PC-3 (cell line): Measurements from ENCODE around the gene PEA15. TPM values are rescaled to one million over a fixed set of nuclear protein-coding genes. Genes with fewer than 3 reads are reported as not detected.

Experiments used
- ATAC-seq: fragments of 200-7000 bp; cut with Tn5 transposase; 2 replicates; pipeline ENCODE4 v1.9.1; 2020; ENCODE audit warnings: mild to moderate bottlenecking, moderate library complexity
- BruUV-seq: library from RNA; stranded (reverse); fragments of 400-500 nt; replicated peaks from 2 replicates; lab custom pipeline; 2021; lab: Mats Ljungman, UMichigan
- CTCF ChIA-PET: fragments of 300-600 bp; sonication (Branson Sonifier 250); formaldehyde crosslinking; loops from one replicate; lab custom pipeline; 2022; ENCODE audit warnings: antibody characterized with exemption; lab: Charles Lee
- POLR2A ChIA-PET: fragments of 300-600 bp; sonication (Branson Sonifier 250); formaldehyde crosslinking; loops from one replicate; lab custom pipeline; 2022; ENCODE audit warnings: antibody characterized with exemption; ENCODE audit not compliant: unreplicated experiment; lab: Charles Lee
- DNase-seq: peaks from one replicate; pipeline ENCODE4 v3.0.0-alpha.2; 2015
- H2AFZ ChIP-seq: fragments of 300-600 bp; sonication (generic); 2 replicates; pipeline ENCODE4 v1.6.0; 2016; ENCODE audit warnings: antibody characterized with exemption, low read length
- H3F3A ChIP-seq: fragments of 300-600 bp; sonication (generic); one replicate; pipeline ENCODE4 v1.6.0; 2017; ENCODE audit warnings: antibody characterized with exemption, low read length, control low read depth, mild to moderate bottlenecking; ENCODE audit not compliant: unreplicated experiment
- H3K27ac ChIP-seq: fragments of 300-600 bp; sonication (generic); 2 replicates; pipeline ENCODE4 v1.5.1; 2016; ENCODE audit warnings: mild to moderate bottlenecking, low read length
- H3K27me3 ChIP-seq: fragments of 300-600 bp; sonication (generic); 2 replicates; pipeline ENCODE4 v1.6.1; 2016; ENCODE audit warnings: low read length, mixed read lengths
- H3K36me3 ChIP-seq: fragments of 300-600 bp; sonication (generic); 2 replicates; pipeline ENCODE4 v1.6.1; 2016; ENCODE audit warnings: low read depth, mixed run types, low read length, mixed read lengths
- H3K4me1 ChIP-seq: fragments of 300-600 bp; sonication (generic); 2 replicates; pipeline ENCODE4 v1.5.1; 2016; ENCODE audit warnings: low read length; ENCODE audit not compliant: insufficient read depth
- H3K4me2 ChIP-seq: fragments of 300-600 bp; sonication (generic); 2 replicates; pipeline ENCODE4 v1.6.0; 2016; ENCODE audit warnings: low read length
- H3K4me3 ChIP-seq: fragments of 300-600 bp; sonication (generic); 2 replicates; pipeline ENCODE4 v1.5.1; 2016; ENCODE audit warnings: mild to moderate bottlenecking, low read length, mixed read lengths
- H3K79me2 ChIP-seq: fragments of 300-600 bp; sonication (generic); 2 replicates; pipeline ENCODE4 v1.6.1; 2017; ENCODE audit warnings: low read length, mixed read lengths
- H3K9ac ChIP-seq: fragments of 300-600 bp; sonication (generic); 2 replicates; pipeline ENCODE4 v1.6.0; 2016; ENCODE audit warnings: mild to moderate bottlenecking, low read length
- H3K9me2 ChIP-seq: fragments of 300-600 bp; sonication (generic); replicated peaks from 2 replicates; pipeline ENCODE4 v1.6.1; 2016; ENCODE audit warnings: mixed run types, low read length, mixed read lengths
- H3K9me3 ChIP-seq: fragments of 300-600 bp; sonication (generic); 2 replicates; pipeline ENCODE4 v1.6.1; 2016; ENCODE audit warnings: low read length, mixed read lengths
- H4K20me1 ChIP-seq: fragments of 300-600 bp; sonication (generic); 2 replicates; pipeline ENCODE4 v1.6.1; 2016; ENCODE audit warnings: low read length, mixed read lengths
- EZH2 ChIP-seq: fragments of 300-600 bp; sonication (generic); IDR thresholded peaks from one replicate; pipeline ENCODE4 v1.6.1; 2017; ENCODE audit warnings: antibody characterized with exemption, mild to moderate bottlenecking, low read length; ENCODE audit not compliant: unreplicated experiment
- EZH2phosphoT487 ChIP-seq: fragments of 300-600 bp; sonication (generic); IDR thresholded peaks from 2 replicates; pipeline ENCODE4 v1.6.1; 2018; ENCODE audit warnings: mild to moderate bottlenecking, antibody characterized with exemption, low read length, borderline replicate concordance
- intact Hi-C: fragments of 100-400 bp; cut with micrococcal nuclease; formaldehyde crosslinking; loops from 2 replicates; pipeline ENCODE4 v1.9.0; 2023
- total RNA-seq: library from RNA; depleted of rRNA; stranded (reverse); fragments of >200 nt; gene quantifications from 2 replicates; pipeline ENCODE4 v1.2.3, GENCODE V29; 2014
- TF ChIP-seq, protein P1 (sequence below): fragments of 300-600 bp; sonication (generic); conservative IDR thresholded peaks from 2 replicates; pipeline ENCODE4 v1.5.1; 2017; ENCODE audit warnings: antibody characterized with exemption, low read depth, mild to moderate bottlenecking, low read length

The PEA15 gene
- total RNA-seq, 1 experiment from 2014 or later = 90.3 TPM

DNA sequence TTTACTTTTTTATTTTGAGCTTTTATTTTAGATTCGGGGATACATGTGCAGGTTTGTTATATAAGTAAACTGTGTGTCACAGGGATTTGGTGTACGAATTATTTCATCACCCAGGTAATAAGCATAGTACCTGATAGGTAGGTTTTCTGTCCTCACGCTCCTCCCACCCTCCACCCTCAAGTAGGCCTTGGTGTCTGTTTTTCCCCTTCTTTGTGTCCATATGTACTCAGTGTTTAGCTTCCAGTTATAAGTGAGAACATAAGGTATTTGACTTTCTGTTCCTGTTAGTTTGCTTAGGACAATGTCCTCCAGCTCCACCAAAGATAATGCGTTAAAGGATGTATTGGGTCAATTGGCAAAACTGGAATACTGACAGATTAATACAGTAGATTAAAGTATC, 48.0 kb upstream of the PEA15 start:
- TF ChIP-seq, protein P1, sequence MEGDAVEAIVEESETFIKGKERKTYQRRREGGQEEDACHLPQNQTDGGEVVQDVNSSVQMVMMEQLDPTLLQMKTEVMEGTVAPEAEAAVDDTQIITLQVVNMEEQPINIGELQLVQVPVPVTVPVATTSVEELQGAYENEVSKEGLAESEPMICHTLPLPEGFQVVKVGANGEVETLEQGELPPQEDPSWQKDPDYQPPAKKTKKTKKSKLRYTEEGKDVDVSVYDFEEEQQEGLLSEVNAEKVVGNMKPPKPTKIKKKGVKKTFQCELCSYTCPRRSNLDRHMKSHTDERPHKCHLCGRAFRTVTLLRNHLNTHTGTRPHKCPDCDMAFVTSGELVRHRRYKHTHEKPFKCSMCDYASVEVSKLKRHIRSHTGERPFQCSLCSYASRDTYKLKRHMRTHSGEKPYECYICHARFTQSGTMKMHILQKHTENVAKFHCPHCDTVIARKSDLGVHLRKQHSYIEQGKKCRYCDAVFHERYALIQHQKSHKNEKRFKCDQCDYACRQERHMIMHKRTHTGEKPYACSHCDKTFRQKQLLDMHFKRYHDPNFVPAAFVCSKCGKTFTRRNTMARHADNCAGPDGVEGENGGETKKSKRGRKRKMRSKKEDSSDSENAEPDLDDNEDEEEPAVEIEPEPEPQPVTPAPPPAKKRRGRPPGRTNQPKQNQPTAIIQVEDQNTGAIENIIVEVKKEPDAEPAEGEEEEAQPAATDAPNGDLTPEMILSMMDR = no peak
- no peak for TF ChIP-seq EZH2phosphoT487
- TF ChIP-seq EZH2 = no peak
- intact Hi-C loops = no loop called here
- H3K9me3 ChIP-seq = no peaks in the 10 kb centered on the region
- no peak overlapping the region for H3K27ac ChIP-seq
- no peak overlapping the region for H2AFZ ChIP-seq
- ATAC-seq (no peak), DNase-seq (no peak)
- BruUV-seq = no TSS peak
- peaks cover 11% of the 10 kb centered on the region; the same call in 1 of the 2 replicates for H3K4me1 ChIP-seq
- no peak overlapping the region for H3K9ac ChIP-seq
- no peaks in the 10 kb centered on the region for H3K79me2 ChIP-seq
- H3K4me3 ChIP-seq = no peak overlapping the region
- no peak overlapping the region for H3K4me2 ChIP-seq
- ChIA-PET CTCF (no interaction called here), POLR2A (no interaction called here)
- no peaks in the 10 kb centered on the region for H3K27me3 ChIP-seq
- no peaks in the 10 kb centered on the region for H3K36me3 ChIP-seq
- H3K9me2 ChIP-seq = no peaks in the 10 kb centered on the region
- no peaks in the 10 kb centered on the region for H3F3A ChIP-seq
- H4K20me1 ChIP-seq = no peaks in the 10 kb centered on the region

DNA sequence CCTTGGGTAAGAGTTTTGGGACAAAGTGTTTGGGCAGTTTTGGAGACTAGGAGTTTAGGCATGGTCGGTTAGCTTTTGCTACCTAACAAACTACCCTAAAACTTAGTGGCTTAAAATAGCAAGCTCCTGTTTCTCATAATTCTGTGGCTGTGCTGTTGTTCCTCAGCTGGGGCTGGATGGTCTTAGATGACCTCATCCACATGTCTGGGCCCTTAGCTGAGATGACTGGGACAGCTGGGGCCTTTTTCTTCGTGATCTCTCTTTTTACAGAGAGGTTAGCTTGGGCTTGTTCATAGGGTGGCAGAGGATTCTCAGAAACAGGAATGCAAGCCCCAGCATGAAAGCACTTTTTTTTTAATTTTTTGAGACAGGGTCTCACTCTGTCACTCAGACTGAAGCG, 47.2 kb upstream of the PEA15 start:
- intact Hi-C loops = no loop called here
- Histone ChIP-seq H3K27ac (no peak overlapping the region), H3K4me2 (no peak overlapping the region), H3K9me2 (no peaks in the 10 kb centered on the region), H3K9me3 (no peaks in the 10 kb centered on the region), H3K79me2 (no peaks in the 10 kb centered on the region), H3K4me1 (peaks cover 11% of the 10 kb centered on the region; the same call in 1 of the 2 replicates), H3K9ac (no peak overlapping the region), H3K36me3 (no peaks in the 10 kb centered on the region), H3K4me3 (no peak overlapping the region), H2AFZ (no peak overlapping the region), H3F3A (no peaks in the 10 kb centered on the region), H3K27me3 (no peaks in the 10 kb centered on the region), H4K20me1 (no peaks in the 10 kb centered on the region)
- DNase-seq (no peak), ATAC-seq (no peak)
- ChIA-PET POLR2A (no interaction called here), CTCF (no interaction called here)
- no peak for TF ChIP-seq EZH2
- no TSS peak for BruUV-seq

DNA sequence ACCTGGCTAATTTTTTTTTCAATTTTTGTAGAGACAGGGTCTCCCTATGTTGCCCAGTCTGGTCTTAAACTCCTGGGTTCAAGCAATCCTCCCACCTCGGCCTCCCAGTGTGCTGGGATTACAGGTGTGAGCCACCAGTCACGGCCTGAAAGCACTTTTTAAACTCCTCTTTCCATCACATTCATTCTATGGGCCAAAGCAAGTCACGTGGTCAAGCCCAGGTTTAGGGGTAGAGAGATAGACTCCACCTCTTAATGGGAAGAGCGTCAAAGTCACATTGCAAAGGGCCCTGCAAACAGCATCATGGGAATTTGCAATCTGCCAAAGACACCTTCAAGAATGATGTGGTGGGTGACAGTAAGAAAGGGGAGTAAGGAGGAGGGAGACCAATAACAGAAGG, 46.6 kb upstream of the PEA15 start:
- no TSS peak for BruUV-seq
- Histone ChIP-seq H4K20me1 (no peaks in the 10 kb centered on the region), H2AFZ (no peak overlapping the region), H3K4me1 (peaks cover 11% of the 10 kb centered on the region; the same call in 1 of the 2 replicates), H3K36me3 (no peaks in the 10 kb centered on the region), H3K79me2 (no peaks in the 10 kb centered on the region), H3K9ac (no peak overlapping the region), H3K27me3 (no peaks in the 10 kb centered on the region), H3K4me2 (no peak overlapping the region), H3K9me3 (no peaks in the 10 kb centered on the region), H3K9me2 (no peaks in the 10 kb centered on the region), H3K4me3 (no peak overlapping the region), H3F3A (no peaks in the 10 kb centered on the region), H3K27ac (no peak overlapping the region)
- CTCF ChIA-PET = interaction anchor here (0.5 kb wide), 1 partner anchor 47 kb away, joined by 6 read pairs; no protein-coding TSS in a partner anchor
- POLR2A ChIA-PET = no interaction called here
- TF ChIP-seq, protein P1 = no peak
- TF ChIP-seq EZH2phosphoT487 = no peak
- no peak for TF ChIP-seq EZH2
- no peak for ATAC-seq
- no peak for DNase-seq
- intact Hi-C loops = no loop called here
